Measurements from ENCODE around the gene NAGLU. TPM values are rescaled to one million over a fixed set of nuclear protein-coding genes. Genes with fewer than 3 reads are reported as not detected.
A peak's percentile ranks its signal among the peaks of the same experiment; 100 is the strongest.

NAGLU gene
- total and polyA plus RNA-seq, 2 of the 13 experiments (the other 11 are each of a cell fraction or from before 2014, with no cell fraction given) = 28.2 to 40.1 TPM

GRCh38 chr17:42577532-42578281 is 41.7 kb downstream of the NAGLU start, which contains the start of gene PSMC3IP (continued):
- no peak for TF ChIP-seq ZBTB46 (CRISPR knock-in tag; IDR thresholded peaks at IDR 0.05; ENCODE audit: borderline replicate concordance)
- TF ChIP-seq ZNF878 (CRISPR knock-in tag; IDR thresholded peaks at IDR 0.05) = peak; percentile 82
- peak; percentile 68; the same call in 1 of the 2 replicates for TF ChIP-seq ZNF230 (CRISPR knock-in tag; IDR thresholded peaks at IDR 0.05)
- TF ChIP-seq SP2 (CRISPR knock-in tag; IDR thresholded peaks at IDR 0.05) = peak; percentile 92
- peak; percentile 82 for TF ChIP-seq MIXL1 (CRISPR knock-in tag; IDR thresholded peaks at IDR 0.05)
- TF ChIP-seq ZNF709 (CRISPR knock-in tag; IDR thresholded peaks at IDR 0.05) = peak; percentile 93
- TF ChIP-seq JARID2 (CRISPR knock-in tag; IDR thresholded peaks at IDR 0.05; ENCODE audit: insufficient replicate concordance) = peak; percentile 64
- peak; percentile 64; the same call in 1 of the 2 replicates for TF ChIP-seq SMAD9 (CRISPR knock-in tag; IDR thresholded peaks at IDR 0.05)
- TF ChIP-seq POLR2G (IDR thresholded peaks at IDR 0.05; ENCODE audit: low read depth, low read length) = peak; percentile 97
- TF ChIP-seq ATRX (CRISPR knock-in tag; IDR thresholded peaks at IDR 0.05; ENCODE audit: borderline replicate concordance) = no peak
- peak; percentile 48; the same call in 1 of the 2 replicates for TF ChIP-seq HNF4A (CRISPR knock-in tag; IDR thresholded peaks at IDR 0.05)
- 0 out of 2 replicates have a peak, but pooled peaks have one; percentile 72 for TF ChIP-seq ZNF616 (CRISPR knock-in tag; IDR thresholded peaks at IDR 0.05; ENCODE audit: low read depth)
- peak; percentile 68 for TF ChIP-seq ZMYM4 (CRISPR knock-in tag; IDR thresholded peaks at IDR 0.05)
- TF ChIP-seq KDM3A (CRISPR knock-in tag; IDR thresholded peaks at IDR 0.05; ENCODE audit: low read depth) = peak; percentile 56; the same call in 1 of the 2 replicates
- peak; percentile 19 for TF ChIP-seq SMC3 (IDR thresholded peaks at IDR 0.05; ENCODE audit: low read length)
- TF ChIP-seq ZNF547 (CRISPR knock-in tag; IDR thresholded peaks at IDR 0.05) = peak; percentile 90
- TF ChIP-seq GZF1 (CRISPR knock-in tag; IDR thresholded peaks at IDR 0.05) = peak; percentile 75; the same call in 1 of the 2 replicates
- no peak for TF ChIP-seq ZMAT5 (CRISPR knock-in tag; IDR thresholded peaks at IDR 0.05; ENCODE audit: borderline replicate concordance, low read depth)
- TF ChIP-seq ZBTB14 (CRISPR knock-in tag; IDR thresholded peaks at IDR 0.05) = no peak
- TF ChIP-seq CERS6 (CRISPR knock-in tag; IDR thresholded peaks at IDR 0.05) = no peak
- TF ChIP-seq ZSCAN5A (CRISPR knock-in tag; IDR thresholded peaks at IDR 0.05; ENCODE audit: borderline replicate concordance) = 0 out of 2 replicates have a peak, but pooled peaks have one; percentile 13
- TF ChIP-seq E2F2 (CRISPR knock-in tag; IDR thresholded peaks at IDR 0.05; ENCODE audit: borderline replicate concordance) = peak; percentile 29
- peak; percentile 44; the same call in 1 of the 2 replicates for TF ChIP-seq NR1H2 (CRISPR knock-in tag; IDR thresholded peaks at IDR 0.05; ENCODE audit: borderline replicate concordance, low read depth)

Data from HepG2 (cell line).